ENCODE measurements around the gene CMYA5.

Gene CMYA5

DNA sequence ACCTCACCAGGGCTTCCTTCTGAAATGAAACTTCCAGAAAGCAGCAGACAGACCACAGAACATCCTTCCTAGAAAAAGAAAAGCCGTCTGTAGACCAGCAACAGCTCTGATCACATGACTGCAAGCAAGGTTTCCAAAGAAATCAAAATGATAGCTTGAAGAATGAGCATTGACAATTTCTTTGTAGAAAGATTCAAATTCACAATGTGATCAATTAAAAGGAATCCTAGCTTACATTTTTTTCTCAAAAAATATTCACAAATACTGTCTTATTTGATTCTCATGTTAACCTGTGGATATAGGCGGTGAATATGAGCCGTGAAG, 156.5 kb downstream of the CMYA5 start:
- ATAC-seq: no peak
- TF ChIP-seq ZNF565 (CRISPR knock-in tag; conservative IDR thresholded peaks at IDR 0.05; ENCODE audit: low read depth): no peak
- TF ChIP-seq TSHZ2 (CRISPR knock-in tag; IDR thresholded peaks at IDR 0.05): no peak
- TF ChIP-seq, protein P1, sequence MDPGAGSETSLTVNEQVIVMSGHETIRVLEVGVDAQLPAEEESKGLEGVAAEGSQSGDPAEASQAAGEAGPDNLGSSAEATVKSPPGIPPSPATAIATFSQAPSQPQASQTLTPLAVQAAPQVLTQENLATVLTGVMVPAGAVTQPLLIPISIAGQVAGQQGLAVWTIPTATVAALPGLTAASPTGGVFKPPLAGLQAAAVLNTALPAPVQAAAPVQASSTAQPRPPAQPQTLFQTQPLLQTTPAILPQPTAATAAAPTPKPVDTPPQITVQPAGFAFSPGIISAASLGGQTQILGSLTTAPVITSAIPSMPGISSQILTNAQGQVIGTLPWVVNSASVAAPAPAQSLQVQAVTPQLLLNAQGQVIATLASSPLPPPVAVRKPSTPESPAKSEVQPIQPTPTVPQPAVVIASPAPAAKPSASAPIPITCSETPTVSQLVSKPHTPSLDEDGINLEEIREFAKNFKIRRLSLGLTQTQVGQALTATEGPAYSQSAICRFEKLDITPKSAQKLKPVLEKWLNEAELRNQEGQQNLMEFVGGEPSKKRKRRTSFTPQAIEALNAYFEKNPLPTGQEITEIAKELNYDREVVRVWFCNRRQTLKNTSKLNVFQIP (CRISPR knock-in tag; IDR thresholded peaks at IDR 0.05; ENCODE audit: borderline replicate concordance, low read depth): no peak
- TF ChIP-seq ZFP30 (CRISPR knock-in tag; IDR thresholded peaks at IDR 0.05): no peak
- TF ChIP-seq GLIS3 (CRISPR knock-in tag; IDR thresholded peaks at IDR 0.05): no peak
- no peak for TF ChIP-seq ESRRG (CRISPR knock-in tag; IDR thresholded peaks at IDR 0.05)
- no peak for TF ChIP-seq ZC3H10 (CRISPR knock-in tag; IDR thresholded peaks at IDR 0.05)
- no peak for TF ChIP-seq ARNTL (CRISPR knock-in tag; IDR thresholded peaks at IDR 0.05; ENCODE audit: borderline replicate concordance, low read depth)
- no peak for TF ChIP-seq BACH2 (CRISPR knock-in tag; IDR thresholded peaks at IDR 0.05; ENCODE audit: borderline replicate concordance)
- TF ChIP-seq TOX (CRISPR knock-in tag; IDR thresholded peaks at IDR 0.05; ENCODE audit: borderline replicate concordance): no peak
- TF ChIP-seq ZNF8 (CRISPR knock-in tag; IDR thresholded peaks at IDR 0.05): no peak

- no peak for TF ChIP-seq PPARA (CRISPR knock-in tag; IDR thresholded peaks at IDR 0.05; ENCODE audit: borderline replicate concordance)
- TF ChIP-seq OSR1 (CRISPR knock-in tag; IDR thresholded peaks at IDR 0.05): no peak
- no peak for TF ChIP-seq ARNTL (CRISPR knock-in tag; IDR thresholded peaks at IDR 0.05; ENCODE audit: borderline replicate concordance, low read depth)
- no peak for TF ChIP-seq TOX (CRISPR knock-in tag; IDR thresholded peaks at IDR 0.05; ENCODE audit: borderline replicate concordance)
- no peak for TF ChIP-seq GLIS3 (CRISPR knock-in tag; IDR thresholded peaks at IDR 0.05)
- TF ChIP-seq ZNF70 (CRISPR knock-in tag; IDR thresholded peaks at IDR 0.05): no peak
- TF ChIP-seq TSHZ2 (CRISPR knock-in tag; IDR thresholded peaks at IDR 0.05): no peak
- TF ChIP-seq ZFP3 (CRISPR knock-in tag; IDR thresholded peaks at IDR 0.05): no peak
- TF ChIP-seq, protein P1 (CRISPR knock-in tag; IDR thresholded peaks at IDR 0.05; ENCODE audit: borderline replicate concordance, low read depth): no peak
- no peak for TF ChIP-seq TCF4 (CRISPR knock-in tag; IDR thresholded peaks at IDR 0.05; ENCODE audit: borderline replicate concordance)
- ATAC-seq: no peak
These were observed 157.9 kb downstream of the CMYA5 start for GRCh38 chr5:79847561-79847960.

GRCh38 chr5:79849061-79849460, 159.4 kb downstream of the CMYA5 start:
- no peak for ATAC-seq
- TF ChIP-seq TSHZ2 (CRISPR knock-in tag; IDR thresholded peaks at IDR 0.05) (no peak), SNAI2 (CRISPR knock-in tag; IDR thresholded peaks at IDR 0.05) (no peak), CSRNP3 (CRISPR knock-in tag; IDR thresholded peaks at IDR 0.05) (no peak), CSDC2 (CRISPR knock-in tag; IDR thresholded peaks at IDR 0.05) (no peak), GLIS3 (CRISPR knock-in tag; IDR thresholded peaks at IDR 0.05) (no peak), PPARA (CRISPR knock-in tag; IDR thresholded peaks at IDR 0.05; ENCODE audit: borderline replicate concordance) (no peak), ISL1 (CRISPR knock-in tag; IDR thresholded peaks at IDR 0.05) (no peak)
